Transverse colon (tissue), 3 donors: ENCODE results near the gene ATP5PO.

Source experiments
- CTCF ChIP-seq, 5 experiments: fragments of 200-600 bp in 3 of 5; fragments of 450-650 bp in 2 of 5; sonication (generic) in 3 of 5; IDR thresholded peaks; 1 replicate in 2 of 5; 2 replicates in 3 of 5; pipeline ENCODE4 v1.5.1; 2016 to 2017; ENCODE audit warnings: antibody characterized with exemption in 5 of 5, inconsistent platforms in 3 of 5, mild to moderate bottlenecking in 2 of 5, moderate library complexity in 1 of 5
- POLR2A ChIP-seq: fragments of 450-650 bp; IDR thresholded peaks from one replicate; pipeline ENCODE4 v1.6.1; 2016; ENCODE audit warnings: antibody characterized with exemption, mild to moderate bottlenecking, moderate library complexity

GRCh38 chr21:33915368-33916199 lies at the start of gene ATP5PO:
- peak in 2 of 5 experiments; percentile 26 to 30 for TF ChIP-seq CTCF (IDR thresholded peaks at IDR 0.05)
- peak; percentile 94 for TF ChIP-seq POLR2A
